CD4-positive, alpha-beta T cell treated with Interleukin-12 subunit alpha and Interleukin-12 subunit beta, for 1 hour (primary cell): Measurements from ENCODE around the gene DUSP3.
A peak's percentile ranks its signal among the peaks of the same experiment; 100 is the strongest.

ENCODE experiments used
- DNase-seq: peaks from one replicate; pipeline ENCODE4 v3.0.0-alpha.2; 2020

DUSP3 gene

GRCh38 chr17:43768382-43768781, 10.4 kb downstream of the DUSP3 start:
- DNase-seq, result no peak

- DNase-seq, result no peak
These were observed 11.1 kb downstream of the DUSP3 start for GRCh38 chr17:43767713-43768059.

DNA sequence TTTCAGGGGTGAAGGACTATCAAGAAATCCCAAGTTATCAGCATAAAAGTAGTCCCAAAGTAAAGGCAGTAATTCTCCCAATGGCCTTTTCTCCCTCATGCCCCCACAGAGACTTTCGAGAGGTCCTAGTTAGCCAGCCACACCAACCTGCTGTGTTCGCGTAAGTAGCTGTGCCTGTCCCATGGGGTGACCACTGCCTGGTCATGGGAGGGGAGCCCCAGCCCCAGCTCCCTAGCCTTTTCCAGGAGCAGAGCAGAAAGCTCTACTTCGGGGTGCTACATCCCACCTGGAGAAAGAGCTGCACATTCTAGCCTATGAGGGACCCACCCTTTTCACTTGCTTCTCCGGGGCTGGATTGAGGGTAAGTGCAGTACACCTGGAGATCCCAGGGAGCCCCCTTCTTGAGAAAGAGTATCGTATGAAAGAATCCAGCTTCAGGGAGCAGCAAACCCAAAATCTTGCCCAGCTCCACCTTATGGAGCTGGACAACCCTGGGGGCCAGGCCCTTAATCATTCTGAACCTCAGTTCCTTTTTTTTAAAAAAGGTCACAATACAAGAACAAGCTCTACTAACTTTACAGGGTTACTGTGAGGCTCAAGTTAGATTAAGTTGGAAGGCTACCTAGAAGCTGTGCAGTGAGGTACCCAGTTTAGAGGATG, 11.6 kb downstream of the DUSP3 start:
- DNase-seq, result no peak

- DNase-seq, result peak; percentile 35
These were observed 12.2 kb downstream of the DUSP3 start for GRCh38 chr17:43766413-43767052.

- DNase-seq, result peak; percentile 87
These were observed 18.4 kb downstream of the DUSP3 start for GRCh38 chr17:43760254-43760852.

DNA sequence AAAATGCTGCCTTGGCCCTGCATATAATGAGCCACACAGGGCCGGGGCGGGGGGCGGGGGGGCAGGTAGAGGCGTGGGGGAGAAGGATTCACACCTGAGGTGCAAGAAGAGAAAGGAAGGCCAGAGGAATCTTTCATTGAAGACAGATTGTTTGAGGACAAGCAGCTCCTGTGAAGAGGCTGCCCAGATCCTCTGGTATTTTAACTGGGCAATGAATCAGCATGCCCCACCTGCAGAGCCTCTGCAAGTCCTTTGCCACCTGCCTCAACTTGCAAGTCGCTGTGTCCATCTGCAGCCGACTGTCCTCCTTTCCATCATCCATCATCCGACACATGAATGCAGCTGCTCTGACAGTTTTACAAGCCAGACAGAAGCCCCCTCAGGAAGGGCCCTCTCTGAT, 18.9 kb downstream of the DUSP3 start:
- no peak for DNase-seq

GRCh38 chr17:43758497-43759174, 20.1 kb downstream of the DUSP3 start, which contains the start of gene SOST:
SOST (minus strand) TSS chr17:43758791; CDS start chr17:43758741, 50 bp downstream.
- no peak for DNase-seq

DNA sequence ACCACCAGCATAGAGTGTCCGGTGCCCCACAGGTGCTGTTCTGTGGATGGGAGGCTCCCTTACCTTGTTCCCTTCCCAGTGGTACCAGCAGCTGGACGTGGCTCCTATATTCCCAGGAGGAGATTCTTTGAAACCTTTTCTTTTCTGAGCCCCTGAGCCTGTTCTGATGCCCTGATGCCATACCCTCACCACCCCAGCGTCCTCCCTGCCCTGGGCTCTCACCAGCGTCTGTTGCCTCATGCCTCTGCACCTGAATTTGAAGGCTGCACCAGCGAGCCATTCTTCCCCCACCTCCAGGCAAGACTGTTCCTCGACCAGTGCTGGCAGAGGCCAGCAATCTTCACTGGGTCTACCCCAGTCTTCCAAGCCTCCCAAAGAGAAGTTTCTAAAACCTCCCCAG, 20.7 kb downstream of the DUSP3 start:
- no peak for DNase-seq

DNA sequence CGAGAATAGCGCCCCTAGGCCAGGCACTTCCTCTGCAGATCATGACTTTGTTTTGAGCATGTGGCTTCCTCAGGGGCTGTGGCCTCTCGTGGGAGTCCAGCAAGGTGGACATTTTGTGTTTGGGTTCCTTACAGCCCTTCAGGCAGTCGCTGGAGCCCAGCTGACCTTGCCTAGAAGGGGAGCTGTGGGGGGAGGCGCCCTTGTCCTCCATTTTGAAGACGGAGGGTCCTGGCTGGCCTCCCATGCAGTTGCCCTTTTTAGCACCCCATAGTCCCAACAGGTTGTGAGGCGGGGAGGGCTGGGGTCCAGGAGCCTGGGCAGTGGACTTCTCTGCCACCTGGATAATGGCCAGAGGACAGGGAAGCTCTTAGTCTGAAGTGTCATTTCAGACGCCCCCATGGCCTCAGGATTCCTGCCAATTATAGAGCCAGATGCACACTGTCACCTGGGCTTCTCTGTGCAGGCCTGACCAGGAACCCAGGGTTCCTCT, 21.6 kb downstream of the DUSP3 start:
- DNase-seq, result no peak

- DNase-seq, result no peak
These were observed 22.6 kb downstream of the DUSP3 start for GRCh38 chr17:43756201-43756600.

DNA sequence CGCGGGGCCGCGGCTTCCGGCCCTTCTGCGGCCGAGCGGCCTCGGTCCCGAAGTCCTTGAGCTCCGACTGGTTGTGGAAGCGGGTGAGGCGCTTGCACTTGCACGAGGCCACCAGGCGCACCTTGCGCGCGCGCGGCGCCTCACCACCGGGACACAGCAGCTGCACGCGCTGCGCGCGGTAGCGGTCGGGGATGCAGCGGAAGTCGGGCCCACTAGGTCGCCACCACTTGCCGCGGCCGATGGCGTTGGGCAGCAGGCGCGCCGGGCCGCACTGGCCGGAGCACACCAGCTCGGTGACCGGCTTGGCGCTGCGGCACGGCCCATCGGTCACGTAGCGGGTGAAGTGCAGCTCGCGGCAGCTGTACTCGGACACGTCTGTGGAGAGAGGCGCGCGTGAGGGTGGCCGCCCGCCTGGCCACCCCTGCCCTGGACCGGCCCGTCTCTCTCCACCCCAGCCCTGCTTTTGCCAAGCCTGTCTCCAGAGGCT, 23.3 kb downstream of the DUSP3 start:
- no peak for DNase-seq

GRCh38 chr17:43754947-43755346, 23.8 kb downstream of the DUSP3 start:
- no peak for DNase-seq

DNA sequence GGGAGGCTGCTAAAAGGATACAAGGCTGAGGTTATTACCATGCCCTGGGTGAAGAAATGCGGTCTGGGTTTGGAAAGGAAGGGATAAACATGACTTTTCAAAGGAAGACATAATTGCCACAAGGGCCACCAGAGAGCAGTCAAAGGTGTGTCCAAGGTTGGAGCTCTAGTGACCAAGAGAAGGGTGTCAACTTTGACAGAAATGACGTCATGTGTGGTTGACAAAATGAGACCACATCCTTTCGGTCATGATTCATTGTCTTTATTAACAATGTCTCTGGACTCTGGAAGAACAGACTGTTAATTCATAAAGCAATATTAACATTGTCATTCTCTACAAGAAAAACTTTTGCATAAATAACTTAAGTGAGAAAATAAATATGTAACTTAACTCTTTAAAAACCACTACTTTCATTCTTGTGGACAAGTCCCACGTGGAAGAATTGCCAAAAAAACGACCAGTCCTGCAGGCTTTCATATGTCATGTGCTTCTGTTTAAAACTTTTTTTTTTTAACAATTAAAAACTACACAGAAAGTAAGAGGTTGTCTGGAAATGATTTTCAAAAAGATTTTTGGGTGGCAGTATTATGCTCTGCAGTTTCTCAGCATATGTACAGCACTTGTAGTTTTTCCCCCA, 25.2 kb downstream of the DUSP3 start:
- no peak for DNase-seq

- no peak for DNase-seq
These were observed 28.6 kb downstream of the DUSP3 start for GRCh38 chr17:43750153-43750552.

DNA sequence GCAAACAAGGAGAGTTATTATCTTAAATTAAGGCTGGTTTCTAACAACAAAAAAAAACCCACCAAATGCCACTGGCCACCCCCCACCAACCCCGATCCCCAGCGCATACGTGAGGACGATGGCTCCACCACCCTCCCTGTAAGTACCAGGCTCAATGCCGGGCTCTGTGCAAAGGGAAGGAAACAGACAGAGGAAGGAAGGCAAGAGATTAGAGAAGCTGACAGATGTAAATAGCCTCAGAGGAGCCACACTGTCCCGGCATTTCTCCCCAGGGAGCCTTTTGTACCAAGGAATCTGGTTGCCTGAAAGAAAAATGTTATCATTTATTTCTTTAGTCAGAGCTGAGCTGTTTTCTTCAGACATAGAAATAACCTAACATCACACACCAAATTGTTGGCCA, 33.2 kb downstream of the DUSP3 start:
- no peak for DNase-seq

DNA sequence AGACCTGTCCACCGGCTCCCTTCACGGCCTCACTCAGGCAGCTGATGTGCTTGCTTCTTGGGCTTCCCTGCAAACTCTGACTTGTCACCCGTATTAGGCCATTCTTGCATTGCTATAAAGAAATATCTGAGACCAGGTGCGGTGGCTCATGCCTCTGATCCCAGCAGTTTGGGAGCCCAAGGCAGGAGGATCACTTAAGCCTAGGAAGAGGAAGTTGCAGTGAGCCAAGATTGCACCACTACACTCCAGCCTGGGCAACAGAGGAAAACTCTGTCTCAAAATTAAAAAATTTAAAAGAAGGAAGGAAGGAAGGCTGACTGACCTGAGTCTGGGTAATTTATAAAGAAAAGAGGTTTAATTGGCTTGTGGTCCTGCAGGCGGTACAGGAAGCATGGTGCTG, 37.1 kb downstream of the DUSP3 start:
- no peak for DNase-seq

DNA sequence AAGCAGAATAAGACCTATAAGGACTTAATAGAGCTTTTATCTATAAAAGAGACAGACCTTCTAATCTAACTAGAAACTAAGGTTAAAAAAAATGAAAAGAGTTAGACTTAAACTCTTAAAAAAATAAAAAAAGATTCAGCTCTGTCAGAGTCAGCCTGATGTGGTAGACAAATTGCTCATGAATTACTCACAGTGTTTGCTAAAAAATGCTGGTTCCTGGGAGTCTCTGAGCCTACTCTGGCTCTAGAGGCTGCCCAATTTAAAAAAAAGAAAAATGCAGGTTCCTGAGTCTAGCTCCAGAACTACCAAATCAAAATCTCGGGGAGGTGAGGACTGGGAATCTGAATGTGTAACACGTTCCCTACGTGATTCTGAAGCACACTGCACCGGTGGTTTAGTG, 38.2 kb downstream of the DUSP3 start:
- DNase-seq, result no peak

DNA sequence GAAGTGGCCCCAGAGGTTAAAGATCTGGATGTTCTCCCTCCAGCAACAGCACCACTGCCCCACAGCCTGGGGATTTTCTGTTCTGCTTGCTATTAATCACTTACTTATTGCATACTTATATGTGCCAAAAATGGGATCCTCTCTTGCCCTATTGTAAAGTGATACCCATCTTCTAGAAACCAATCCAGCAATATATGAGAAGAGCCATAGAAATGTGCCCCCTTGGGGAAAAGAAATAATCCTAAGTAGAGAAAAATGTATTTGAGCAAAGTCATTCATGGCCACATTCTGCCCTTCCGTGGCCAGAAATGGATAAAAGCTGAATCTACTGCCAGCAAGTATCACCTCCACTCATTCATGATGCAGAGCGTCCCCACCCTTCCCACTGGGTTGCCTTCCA, 41.1 kb downstream of the DUSP3 start:
- no peak for DNase-seq

GRCh38 chr17:43736389-43736788, 42.4 kb downstream of the DUSP3 start:
- DNase-seq, result no peak

GRCh38 chr17:43734376-43734775, 44.4 kb downstream of the DUSP3 start:
- DNase-seq, result no peak

- DNase-seq, result no peak
These were observed 44.8 kb downstream of the DUSP3 start for GRCh38 chr17:43733956-43734355.

DNA sequence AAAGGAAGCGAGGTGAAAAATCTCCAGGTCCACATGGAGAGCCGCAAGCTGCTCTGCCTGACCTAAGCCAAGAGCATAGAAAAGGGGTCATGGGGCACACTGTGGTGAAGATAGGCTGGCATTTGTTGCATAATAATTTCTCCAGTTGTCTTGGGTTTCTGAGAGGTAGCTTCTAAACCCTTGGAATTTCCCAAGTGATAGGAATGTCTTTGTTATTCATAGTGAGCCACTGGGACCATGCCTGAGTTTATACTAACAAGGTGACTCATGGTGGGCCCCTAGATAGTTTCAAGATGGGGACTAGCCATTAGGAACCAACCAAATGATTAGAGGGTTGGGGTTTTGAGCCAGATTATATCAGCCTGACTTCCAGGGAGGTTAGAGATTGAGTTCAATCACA, 45.8 kb downstream of the DUSP3 start:
- DNase-seq, result no peak

- no peak for DNase-seq
These were observed 50.7 kb downstream of the DUSP3 start for GRCh38 chr17:43728081-43728480.
